ENCODE results near the gene KCNQ5. TPM values are rescaled to one million over a fixed set of nuclear protein-coding genes. Genes with fewer than 3 reads are reported as not detected.

Gene KCNQ5
- total RNA-seq, 1 experiment from 2014 or later: 17.8 TPM

DNA sequence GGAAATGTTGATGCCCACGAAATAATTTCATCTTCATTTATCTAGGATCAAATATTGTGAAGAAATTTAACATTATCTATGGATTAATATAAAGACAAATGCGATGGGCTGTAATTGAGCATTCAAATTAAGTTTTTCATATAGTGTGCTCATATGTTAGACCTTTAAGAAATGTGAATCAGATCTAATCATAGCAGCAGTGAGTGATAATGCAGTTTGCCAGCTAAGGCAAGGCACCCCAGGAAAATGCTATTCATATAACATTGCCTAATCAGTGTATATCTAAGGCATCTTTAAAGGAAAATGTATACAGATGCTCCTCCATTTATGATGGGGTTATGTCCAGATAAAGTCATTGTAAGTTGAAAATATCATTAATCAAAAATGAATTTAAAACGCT is 135.2 kb downstream of the KCNQ5 start:
- POLR2A ChIA-PET (ENCODE audit: low non-redundant PET): no interaction called here
- TF ChIP-seq, protein P1, sequence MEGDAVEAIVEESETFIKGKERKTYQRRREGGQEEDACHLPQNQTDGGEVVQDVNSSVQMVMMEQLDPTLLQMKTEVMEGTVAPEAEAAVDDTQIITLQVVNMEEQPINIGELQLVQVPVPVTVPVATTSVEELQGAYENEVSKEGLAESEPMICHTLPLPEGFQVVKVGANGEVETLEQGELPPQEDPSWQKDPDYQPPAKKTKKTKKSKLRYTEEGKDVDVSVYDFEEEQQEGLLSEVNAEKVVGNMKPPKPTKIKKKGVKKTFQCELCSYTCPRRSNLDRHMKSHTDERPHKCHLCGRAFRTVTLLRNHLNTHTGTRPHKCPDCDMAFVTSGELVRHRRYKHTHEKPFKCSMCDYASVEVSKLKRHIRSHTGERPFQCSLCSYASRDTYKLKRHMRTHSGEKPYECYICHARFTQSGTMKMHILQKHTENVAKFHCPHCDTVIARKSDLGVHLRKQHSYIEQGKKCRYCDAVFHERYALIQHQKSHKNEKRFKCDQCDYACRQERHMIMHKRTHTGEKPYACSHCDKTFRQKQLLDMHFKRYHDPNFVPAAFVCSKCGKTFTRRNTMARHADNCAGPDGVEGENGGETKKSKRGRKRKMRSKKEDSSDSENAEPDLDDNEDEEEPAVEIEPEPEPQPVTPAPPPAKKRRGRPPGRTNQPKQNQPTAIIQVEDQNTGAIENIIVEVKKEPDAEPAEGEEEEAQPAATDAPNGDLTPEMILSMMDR (conservative IDR thresholded peaks at IDR 0.05; ENCODE audit: low read depth, low read length): no peak
- no peak for TF ChIP-seq EZH2 (IDR thresholded peaks at IDR 0.05; ENCODE audit: borderline replicate concordance, low read depth, low read length, poor library complexity, severe bottlenecking)
- intact Hi-C loops (cut with micrococcal nuclease; ENCODE audit: unreplicated experiment): no loop called here

DNA sequence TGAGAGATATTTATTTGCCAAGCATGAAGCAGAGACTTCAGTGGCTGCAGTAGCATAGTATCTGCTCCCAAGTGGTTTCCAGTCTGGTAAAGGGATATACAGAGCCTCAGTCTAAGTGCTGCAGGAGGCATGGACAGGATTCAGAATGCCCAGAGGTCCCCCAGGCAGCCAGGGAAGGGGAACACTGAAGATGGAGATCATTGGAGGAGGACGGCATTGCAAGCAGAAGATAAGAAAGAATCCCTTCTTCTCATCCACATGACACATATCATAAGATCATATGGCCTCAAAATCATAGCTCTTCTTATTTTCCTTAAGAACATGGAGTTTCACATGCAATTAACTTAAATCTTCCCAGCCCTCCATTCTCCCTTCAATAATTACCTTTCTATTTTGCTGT is 136.1 kb downstream of the KCNQ5 start:
- intact Hi-C loops (cut with micrococcal nuclease; ENCODE audit: unreplicated experiment): no loop called here
- peaks cover 3% of the 10 kb centered on the region for H3K9me3 ChIP-seq (ENCODE audit: low read depth, low read length, poor library complexity, severe bottlenecking)
- BruUV-seq (replicated peaks): no TSS peak
- ChIA-PET CTCF (no interaction called here), POLR2A (ENCODE audit: low non-redundant PET) (no interaction called here)
- DNase-seq (ENCODE audit: low spot score): no peak
- no peak overlapping the region for H3K4me3 ChIP-seq (ENCODE audit: low read depth, low read length, poor library complexity, severe bottlenecking)
- no peak overlapping the region for H3K27ac ChIP-seq (ENCODE audit: low read depth, low read length, poor library complexity, severe bottlenecking)
- peaks cover 21% of the 10 kb centered on the region for H3K4me1 ChIP-seq (ENCODE audit: insufficient read depth, low read length, poor library complexity, severe bottlenecking)
- H3K36me3 ChIP-seq (ENCODE audit: insufficient read depth, low read length, poor library complexity, severe bottlenecking): no peaks in the 10 kb centered on the region
- no peaks in the 10 kb centered on the region for H3K27me3 ChIP-seq (replicated peaks; ENCODE audit: insufficient read depth, low read depth, low read length, poor library complexity)
- TF ChIP-seq, protein P1 (conservative IDR thresholded peaks at IDR 0.05; ENCODE audit: low read depth, low read length): no peak
- TF ChIP-seq EZH2 (IDR thresholded peaks at IDR 0.05; ENCODE audit: borderline replicate concordance, low read depth, low read length, poor library complexity, severe bottlenecking): no peak

More for the DNA sequence above, 135.2 kb downstream of the KCNQ5 start:
- Histone ChIP-seq H3K4me3 (ENCODE audit: low read depth, low read length, poor library complexity, severe bottlenecking) (no peak overlapping the region), H3K4me1 (ENCODE audit: insufficient read depth, low read length, poor library complexity, severe bottlenecking) (peaks cover 21% of the 10 kb centered on the region), H3K27ac (ENCODE audit: low read depth, low read length, poor library complexity, severe bottlenecking) (no peak overlapping the region), H3K27me3 (replicated peaks; ENCODE audit: insufficient read depth, low read depth, low read length, poor library complexity) (no peaks in the 10 kb centered on the region), H3K36me3 (ENCODE audit: insufficient read depth, low read length, poor library complexity, severe bottlenecking) (no peaks in the 10 kb centered on the region), H3K9me3 (ENCODE audit: low read depth, low read length, poor library complexity, severe bottlenecking) (peaks cover 3% of the 10 kb centered on the region)
- no TSS peak for BruUV-seq (replicated peaks)
- CTCF ChIA-PET: no interaction called here
- no peak for DNase-seq (ENCODE audit: low spot score)

DNA sequence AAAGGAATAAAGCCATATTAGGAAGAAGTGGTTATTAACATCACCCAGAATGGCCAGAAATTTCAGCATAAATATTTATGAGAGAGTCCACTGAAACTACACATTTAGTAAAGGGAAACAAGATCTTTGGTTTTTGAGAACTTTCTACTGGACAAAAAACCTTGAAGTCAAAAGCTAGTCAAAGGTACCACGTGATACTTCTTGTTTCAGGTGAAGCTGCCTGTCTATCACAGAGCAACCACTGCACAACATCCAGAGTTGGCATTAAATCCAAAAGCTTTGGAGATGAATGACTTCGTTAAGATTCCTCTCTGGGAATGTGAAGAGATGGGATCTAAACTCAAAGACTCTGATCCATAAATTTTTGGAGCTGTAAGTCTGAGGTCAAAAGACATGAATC is 137.0 kb downstream of the KCNQ5 start:
- ChIA-PET POLR2A (ENCODE audit: low non-redundant PET) (interaction anchor here (0.6 kb wide), 1 partner anchor 360 kb away, joined by 3 read pairs; no protein-coding TSS in a partner anchor), CTCF (no interaction called here)
- Histone ChIP-seq H3K36me3 (ENCODE audit: insufficient read depth, low read length, poor library complexity, severe bottlenecking) (no peaks in the 10 kb centered on the region), H3K27ac (ENCODE audit: low read depth, low read length, poor library complexity, severe bottlenecking) (no peak overlapping the region), H3K4me3 (ENCODE audit: low read depth, low read length, poor library complexity, severe bottlenecking) (no peak overlapping the region), H3K4me1 (ENCODE audit: insufficient read depth, low read length, poor library complexity, severe bottlenecking) (peaks cover 21% of the 10 kb centered on the region), H3K27me3 (replicated peaks; ENCODE audit: insufficient read depth, low read depth, low read length, poor library complexity) (no peaks in the 10 kb centered on the region), H3K9me3 (ENCODE audit: low read depth, low read length, poor library complexity, severe bottlenecking) (peaks cover 3% of the 10 kb centered on the region)
- BruUV-seq (replicated peaks): no TSS peak
- no peak for DNase-seq (ENCODE audit: low spot score)
- intact Hi-C loops (cut with micrococcal nuclease; ENCODE audit: unreplicated experiment): no loop called here
- TF ChIP-seq EZH2 (IDR thresholded peaks at IDR 0.05; ENCODE audit: borderline replicate concordance, low read depth, low read length, poor library complexity, severe bottlenecking): no peak
- TF ChIP-seq, protein P1 (conservative IDR thresholded peaks at IDR 0.05; ENCODE audit: low read depth, low read length): no peak
